NCI-H1105 (cell line): ENCODE data around the gene TRIM21.
A peak's percentile ranks its signal among the peaks of the same experiment; 100 is the strongest.
"Not testable (repeated sequence)": the region's sequence is repeated elsewhere in the genome, so short reads cannot be mapped to it uniquely, and the experiment has no call there.

Experiments used
- DNase-seq: peaks from one replicate; lab custom pipeline; 2025; lab: John Stamatoyannopoulos, UW

The TRIM21 gene

GRCh38 chr11:4393209-4393857 is at the start of gene TRIM21:
Gene TRIM21 (minus strand): TSS chr11:4393702. CDS start chr11:4390409, 3,293 bp downstream.
- peak; percentile 10 for DNase-seq

DNA sequence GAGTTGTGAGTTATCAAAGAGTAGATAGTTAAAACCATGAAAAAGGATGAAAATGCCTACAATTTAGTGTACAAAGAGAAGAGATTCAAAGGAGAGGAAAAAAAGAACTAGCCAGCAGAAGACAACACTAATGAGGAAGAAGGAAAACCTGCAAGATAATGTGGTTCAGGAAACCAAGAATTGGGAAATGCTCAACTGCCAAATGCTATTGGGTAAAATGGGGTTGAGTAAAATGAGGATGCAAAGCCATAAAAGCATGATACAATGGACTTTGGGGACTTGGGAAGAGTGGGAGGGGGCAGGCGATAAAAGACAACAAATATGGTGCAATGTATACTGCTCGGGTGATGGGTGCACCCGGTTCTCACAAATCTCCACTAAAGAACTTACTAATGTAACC is 48.0 kb upstream of the TRIM21 start:
- DNase-seq, result no peak

DNA sequence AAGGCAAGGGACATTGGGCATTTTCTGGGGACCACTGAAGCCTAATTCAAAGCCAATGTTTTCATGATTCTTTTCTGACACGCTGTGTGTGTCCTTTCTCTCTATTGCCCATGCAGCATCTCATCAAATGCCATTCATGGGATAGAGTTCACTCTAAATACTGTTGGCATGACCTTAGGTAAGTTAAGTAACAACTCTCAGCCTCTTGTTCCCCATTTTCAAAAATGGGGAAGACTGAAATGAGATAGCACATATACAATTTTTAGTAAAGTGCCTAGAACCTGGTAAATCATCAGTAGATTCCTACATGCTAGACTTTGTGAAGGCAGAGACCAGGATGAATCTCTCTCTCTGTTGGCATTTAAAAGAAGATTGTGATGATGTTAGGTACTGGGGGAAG is 42.9 kb upstream of the TRIM21 start:
- no peak for DNase-seq

DNA sequence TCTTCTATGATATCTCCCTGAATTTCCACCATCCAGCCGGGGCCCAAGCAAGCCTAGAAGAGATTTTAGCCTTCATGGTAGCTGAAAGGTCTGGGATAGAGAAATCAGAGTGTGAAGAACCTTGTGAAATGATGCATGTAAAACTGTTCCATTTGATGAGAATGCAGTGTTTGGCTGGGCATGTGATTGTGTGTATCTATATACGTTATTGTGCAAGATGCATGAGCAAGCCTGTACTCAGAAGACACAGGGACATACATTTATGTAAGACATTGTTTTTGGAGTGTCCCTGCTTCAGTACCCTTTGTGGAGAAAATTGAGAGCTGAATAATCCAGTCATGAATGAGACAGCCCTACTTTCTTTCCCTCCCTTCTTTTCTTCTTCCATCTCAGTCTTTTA is 40.4 kb upstream of the TRIM21 start:
- DNase-seq, result no peak

GRCh38 chr11:4430051-4430450 is 36.5 kb upstream of the TRIM21 start:
- no peak for DNase-seq

DNA sequence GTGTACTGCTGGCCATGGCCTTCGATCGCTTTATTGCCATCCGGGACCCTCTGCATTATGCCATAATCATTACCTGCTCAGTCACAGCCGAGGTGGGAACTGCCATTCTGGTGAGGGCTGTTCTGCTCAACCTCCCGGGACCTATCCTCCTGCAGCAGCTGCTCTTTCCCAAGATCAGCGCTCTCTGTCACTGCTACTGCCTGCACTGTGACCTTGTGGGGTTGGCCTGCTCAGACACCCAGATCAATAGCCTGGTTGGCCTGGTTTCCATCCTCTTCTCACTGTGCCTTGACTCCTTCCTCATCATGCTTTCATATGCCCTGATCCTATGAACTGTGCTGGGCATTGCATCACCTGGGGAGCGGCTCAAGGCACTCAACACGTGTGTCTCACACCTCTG is 24.9 kb upstream of the TRIM21 start:
- no peak for DNase-seq

GRCh38 chr11:4416816-4417215 is 23.3 kb upstream of the TRIM21 start:
- DNase-seq, result no peak

GRCh38 chr11:4416306-4416705 is 22.8 kb upstream of the TRIM21 start:
- no peak for DNase-seq

DNA sequence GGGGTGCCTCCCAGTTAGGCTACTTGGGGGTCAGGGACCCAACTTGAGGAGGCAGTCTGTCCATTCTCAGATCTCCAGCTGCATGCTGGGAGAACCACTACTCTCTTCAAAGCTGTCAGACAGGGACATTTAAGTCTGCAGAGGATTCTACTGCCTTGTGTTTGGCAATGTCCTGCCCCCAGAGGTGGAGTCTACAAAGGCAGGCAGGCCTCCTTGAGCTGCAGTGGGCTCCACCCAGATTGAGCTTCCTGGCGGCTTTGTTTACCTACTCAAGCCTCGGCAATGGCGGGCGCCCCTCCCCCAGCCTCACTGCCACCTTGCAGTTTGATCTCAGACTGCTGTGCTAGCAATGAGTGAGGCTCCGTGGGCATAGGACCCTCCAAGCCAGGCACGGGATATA is 12.7 kb upstream of the TRIM21 start:
- not testable (repeated sequence) for DNase-seq

DNA sequence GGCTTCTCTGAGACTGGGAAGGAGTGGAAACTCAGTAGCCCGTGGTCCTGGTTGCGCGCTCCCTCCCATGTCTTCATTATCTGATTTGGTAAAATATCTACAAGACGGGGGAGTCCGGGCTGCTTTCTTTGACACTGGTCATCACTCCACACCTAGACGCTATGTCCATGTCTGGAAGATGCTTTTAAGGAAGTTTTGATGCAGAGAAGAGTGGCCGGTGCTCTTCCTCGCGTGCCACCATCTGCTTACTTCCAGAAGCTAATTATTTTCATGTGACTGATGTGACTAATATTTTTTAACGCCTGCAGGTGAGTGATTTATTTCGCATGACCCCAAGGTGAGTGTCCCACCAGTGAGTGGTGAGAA is 339 bp upstream of the TRIM21 start:
- DNase-seq, result no peak

DNA sequence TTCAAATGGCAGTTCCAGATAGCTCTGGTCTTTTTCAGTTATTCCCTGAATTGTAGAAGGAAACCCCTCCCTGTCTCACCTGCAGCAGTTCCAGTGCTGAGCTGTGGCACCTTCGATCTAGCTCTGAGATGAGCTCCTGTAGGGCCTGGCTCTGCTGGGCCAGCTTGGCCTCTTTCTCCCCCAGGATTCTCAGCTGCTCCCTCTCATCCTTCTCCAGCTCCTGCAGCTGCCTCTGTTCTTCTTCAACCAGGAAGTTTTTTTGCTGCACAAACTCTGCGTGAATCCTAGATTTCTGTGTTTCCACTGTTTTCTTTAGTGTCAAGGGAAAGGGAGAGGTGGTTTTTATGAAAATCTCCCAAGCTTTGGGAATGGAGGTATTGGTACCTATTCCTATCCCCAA is 5.3 kb downstream of the TRIM21 start:
- DNase-seq, result no peak

GRCh38 chr11:4385978-4386740 is 7.3 kb downstream of the TRIM21 start:
- no peak for DNase-seq

- no peak for DNase-seq
Measured at GRCh38 chr11:4381901-4382300, 11.6 kb downstream of the TRIM21 start.

- no peak for DNase-seq
Measured at GRCh38 chr11:4375431-4376140, 17.9 kb downstream of the TRIM21 start.

- no peak for DNase-seq
Measured at GRCh38 chr11:4370166-4370565, 23.3 kb downstream of the TRIM21 start.

- DNase-seq, result no peak
Measured at GRCh38 chr11:4368286-4368685, 25.2 kb downstream of the TRIM21 start, which contains the start of gene OR52B4. Gene OR52B4 (minus strand): TSS chr11:4368386. CDS start chr11:4368295, 91 bp downstream.

DNA sequence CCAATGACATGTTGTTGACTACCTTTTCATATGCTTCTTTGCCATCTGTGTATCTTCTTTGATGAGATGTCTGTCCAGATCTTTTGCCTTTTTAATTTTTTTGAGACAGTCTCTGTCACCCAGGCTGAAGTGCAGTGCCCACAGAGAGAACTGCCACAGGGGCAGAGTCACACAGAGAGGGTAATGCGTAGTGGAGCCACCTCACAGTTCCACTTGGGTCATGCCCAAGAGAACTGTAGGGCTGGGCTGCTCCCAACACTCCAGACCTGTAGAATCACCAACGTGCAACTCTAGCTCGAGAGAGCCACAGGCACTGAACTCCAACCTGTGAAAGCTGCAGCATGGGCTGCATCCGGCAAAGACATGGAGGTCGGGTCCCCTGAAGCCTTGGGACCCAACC is 45.4 kb downstream of the TRIM21 start:
- not testable (repeated sequence) for DNase-seq

- not testable (repeated sequence) for DNase-seq
Measured at GRCh38 chr11:4345366-4345765, 48.1 kb downstream of the TRIM21 start.
